K562 (cell line): Measurements from ENCODE around the gene GLB1L3. TPM values are rescaled to one million over a fixed set of nuclear protein-coding genes. Genes with fewer than 3 reads are reported as not detected.

Experiments used
- ATF1 ChIP-seq, 2 experiments: fragments of 450-650 bp in 1 of 2; IDR thresholded peaks; 2 replicates each; pipeline ENCODE4 v1.6.1; 2016; ENCODE audit warnings: missing compliant biosample characterization in 1 of 2, missing genetic modification characterization in 1 of 2
- polyA plus RNA-seq, 8 experiments: library from polyadenylated mRNA; depleted of rRNA in 4 of 8; stranded (reverse) in 5 of 8; unstranded in 3 of 8; fragments of >200 nt; fragmentation: Nextera tagmentation in 2 of 8; fragmentation: Illumina TruSeq in 1 of 8; extraction: Ambion mirVana in 2 of 8; extraction: Trizol in 1 of 8; gene quantifications; 2 replicates each; pipeline versions ENCODE4 v1.2.1 to v1.2.3, GENCODE V29; 2011 to 2014; ENCODE audit warnings: inconsistent platforms in 1 of 8, missing spikeins in 1 of 8
- total RNA-seq, 7 experiments: library from RNA; depleted of rRNA in 6 of 7; stranded (reverse); fragments of >200 nt in 6 of 7; fragmentation: Illumina TruSeq in 2 of 7; extraction: Trizol in 2 of 7; gene quantifications; 2 replicates each; pipeline versions ENCODE4 v1.2.1 to v1.2.3, GENCODE V29; 2011 to 2021; ENCODE audit warnings: low replicate concordance in 1 of 7
- TF ChIP-seq, protein P1 (sequence below): IDR thresholded peaks from 3 replicates; pipeline ENCODE4 v1.6.1; 2011; ENCODE audit warnings: borderline replicate concordance, mild to moderate bottlenecking, moderate library complexity; ENCODE audit not compliant: insufficient read length; ENCODE audit errors: extremely low read depth
- TF ChIP-seq, protein P2 (sequence below): fragments of 250-450 bp; sonication (Bioruptor Pico); IDR thresholded peaks from 2 replicates; pipeline ENCODE4 v1.5.0; 2021; ENCODE audit warnings: mild to moderate bottlenecking, borderline replicate concordance

GLB1L3 gene
- total and polyA plus RNA-seq, 9 of the 15 experiments (the other 6 are each of a cell fraction or from before 2014, with no cell fraction given), result 0.18 to 3.3 (median 0.49) TPM

DNA sequence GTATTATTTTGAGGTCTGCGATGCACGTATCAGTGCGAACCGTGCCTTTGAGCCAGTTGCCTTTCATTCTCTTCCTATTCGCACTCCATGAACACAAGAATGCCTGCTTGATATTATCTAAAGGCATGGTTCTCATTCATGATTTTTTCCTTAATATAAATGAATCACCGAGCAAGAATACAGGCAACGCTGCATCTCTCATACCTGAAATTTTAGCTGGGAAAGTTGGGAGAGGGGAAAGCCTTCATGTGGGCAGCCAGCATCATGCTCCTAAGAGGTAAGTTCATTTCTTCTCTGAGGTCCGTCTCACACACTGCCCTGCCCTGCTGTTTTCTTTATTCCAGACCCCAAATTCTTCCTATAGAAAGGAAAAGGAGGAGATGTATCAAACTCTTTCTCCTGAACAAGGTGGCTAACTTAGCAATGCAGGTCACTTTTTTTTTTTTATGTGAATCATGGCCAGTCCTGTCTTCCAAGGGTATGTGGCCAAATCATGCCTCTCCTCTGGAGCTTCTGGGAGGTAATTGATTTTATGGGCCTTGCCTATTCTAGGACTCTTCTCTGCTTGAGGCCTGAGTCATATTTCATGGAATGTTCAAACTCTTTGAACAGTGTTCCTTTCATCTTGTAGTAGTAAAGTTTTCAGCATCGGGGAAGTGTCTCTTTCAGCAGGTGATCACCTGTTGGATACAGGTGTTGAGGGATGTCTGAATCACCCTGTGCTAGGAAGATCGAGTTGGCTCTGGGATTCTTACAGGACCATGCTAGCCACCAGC, 58.8 kb downstream of the GLB1L3 start (continued):
- TF ChIP-seq, protein P1, sequence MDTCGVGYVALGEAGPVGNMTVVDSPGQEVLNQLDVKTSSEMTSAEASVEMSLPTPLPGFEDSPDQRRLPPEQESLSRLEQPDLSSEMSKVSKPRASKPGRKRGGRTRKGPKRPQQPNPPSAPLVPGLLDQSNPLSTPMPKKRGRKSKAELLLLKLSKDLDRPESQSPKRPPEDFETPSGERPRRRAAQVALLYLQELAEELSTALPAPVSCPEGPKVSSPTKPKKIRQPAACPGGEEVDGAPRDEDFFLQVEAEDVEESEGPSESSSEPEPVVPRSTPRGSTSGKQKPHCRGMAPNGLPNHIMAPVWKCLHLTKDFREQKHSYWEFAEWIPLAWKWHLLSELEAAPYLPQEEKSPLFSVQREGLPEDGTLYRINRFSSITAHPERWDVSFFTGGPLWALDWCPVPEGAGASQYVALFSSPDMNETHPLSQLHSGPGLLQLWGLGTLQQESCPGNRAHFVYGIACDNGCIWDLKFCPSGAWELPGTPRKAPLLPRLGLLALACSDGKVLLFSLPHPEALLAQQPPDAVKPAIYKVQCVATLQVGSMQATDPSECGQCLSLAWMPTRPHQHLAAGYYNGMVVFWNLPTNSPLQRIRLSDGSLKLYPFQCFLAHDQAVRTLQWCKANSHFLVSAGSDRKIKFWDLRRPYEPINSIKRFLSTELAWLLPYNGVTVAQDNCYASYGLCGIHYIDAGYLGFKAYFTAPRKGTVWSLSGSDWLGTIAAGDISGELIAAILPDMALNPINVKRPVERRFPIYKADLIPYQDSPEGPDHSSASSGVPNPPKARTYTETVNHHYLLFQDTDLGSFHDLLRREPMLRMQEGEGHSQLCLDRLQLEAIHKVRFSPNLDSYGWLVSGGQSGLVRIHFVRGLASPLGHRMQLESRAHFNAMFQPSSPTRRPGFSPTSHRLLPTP, result no peak
- TF ChIP-seq, protein P2, sequence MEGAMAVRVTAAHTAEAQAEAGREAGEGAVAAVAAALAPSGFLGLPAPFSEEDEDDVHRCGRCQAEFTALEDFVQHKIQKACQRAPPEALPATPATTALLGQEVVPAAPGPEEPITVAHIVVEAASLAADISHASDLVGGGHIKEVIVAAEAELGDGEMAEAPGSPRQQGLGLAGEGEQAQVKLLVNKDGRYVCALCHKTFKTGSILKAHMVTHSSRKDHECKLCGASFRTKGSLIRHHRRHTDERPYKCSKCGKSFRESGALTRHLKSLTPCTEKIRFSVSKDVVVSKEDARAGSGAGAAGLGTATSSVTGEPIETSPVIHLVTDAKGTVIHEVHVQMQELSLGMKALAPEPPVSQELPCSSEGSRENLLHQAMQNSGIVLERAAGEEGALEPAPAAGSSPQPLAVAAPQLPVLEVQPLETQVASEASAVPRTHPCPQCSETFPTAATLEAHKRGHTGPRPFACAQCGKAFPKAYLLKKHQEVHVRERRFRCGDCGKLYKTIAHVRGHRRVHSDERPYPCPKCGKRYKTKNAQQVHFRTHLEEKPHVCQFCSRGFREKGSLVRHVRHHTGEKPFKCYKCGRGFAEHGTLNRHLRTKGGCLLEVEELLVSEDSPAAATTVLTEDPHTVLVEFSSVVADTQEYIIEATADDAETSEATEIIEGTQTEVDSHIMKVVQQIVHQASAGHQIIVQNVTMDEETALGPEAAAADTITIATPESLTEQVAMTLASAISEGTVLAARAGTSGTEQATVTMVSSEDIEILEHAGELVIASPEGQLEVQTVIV, result no peak
- TF ChIP-seq ATF1 (CRISPR knock-in tag; IDR thresholded peaks at IDR 0.05) (no peak), ATF1 (tag; IDR thresholded peaks at IDR 0.05) (no peak)
- TF ChIP-seq, all 486 proteins: peak for 0
